HepG2 (cell line): ENCODE measurements around the gene STX8. TPM values are rescaled to one million over a fixed set of nuclear protein-coding genes. Genes with fewer than 3 reads are reported as not detected.
"Not testable (repeated sequence)": the region's sequence is repeated elsewhere in the genome, so short reads cannot be mapped to it uniquely, and the experiment has no call there.

Source experiments
- ATAC-seq: fragments of 200-7000 bp; cut with Tn5 transposase; 3 replicates; pipeline ENCODE4 v1.9.1; 2020; ENCODE audit warnings: mild to moderate bottlenecking, moderate library complexity
- BruUV-seq: library from RNA; stranded (reverse); fragments of 400-500 nt; replicated peaks from 2 replicates; lab custom pipeline; 2021; lab: Mats Ljungman, UMichigan
- CTCF ChIA-PET: fragments of 300-600 bp; formaldehyde crosslinking; extraction: SDS; loops from one replicate; lab custom pipeline; 2021; ENCODE audit warnings: low total read pairs, inconsistent platforms, low intra/inter-chr PET ratio; lab: Yijun Ruan, JAX
- POLR2A ChIA-PET: fragments of 350-600 bp; sonication (Branson Sonifier 250); formaldehyde crosslinking; loops from one replicate; lab custom pipeline; 2020; ENCODE audit warnings: antibody characterized with exemption, inconsistent platforms; lab: Yijun Ruan, JAX
- DNase-seq: peaks from one replicate; pipeline ENCODE4 v3.0.0-alpha.2; 2015; ENCODE audit warnings: low spot score
- FAIRE-seq: peaks from 3 replicates; lab custom pipeline; 2011; peaks lifted over from hg19 to GRCh38; lab: Jason Lieb, UNC
- H2AFZ ChIP-seq: one replicate; pipeline ENCODE4 v1.6.1; 2011; ENCODE audit warnings: low read length, inconsistent platforms
- H3K27ac ChIP-seq: fragments of 300-600 bp; 3 replicates; pipeline ENCODE4 v1.8.0; 2011; ENCODE audit warnings: mixed run types, mild to moderate bottlenecking, mixed read lengths, low read length, inconsistent platforms; ENCODE audit not compliant: insufficient read depth; ENCODE audit errors: extremely low read length
- H3K27me3 ChIP-seq, 2 experiments: fragments of 200-600 bp in 1 of 2; 2 replicates in 1 of 2; 3 replicates in 1 of 2; pipeline versions ENCODE4 v1.6.0 to v1.8.0; 2011; ENCODE audit warnings: low read length in 2 of 2, mild to moderate bottlenecking in 2 of 2, moderate library complexity in 2 of 2, inconsistent platforms in 1 of 2; ENCODE audit not compliant: insufficient read depth in 2 of 2, control insufficient read depth in 1 of 2
- H3K36me3 ChIP-seq, 2 experiments: fragments of 200-600 bp in 1 of 2; replicated peaks in 1 of 2; 2 replicates in 1 of 2; 3 replicates in 1 of 2; pipeline versions ENCODE4 v1.5.1 to v1.8.0; 2011; ENCODE audit warnings: low read length in 2 of 2, inconsistent platforms in 1 of 2; ENCODE audit not compliant: insufficient read depth in 2 of 2, control insufficient read depth in 1 of 2
- H3K4me1 ChIP-seq: 2 replicates; pipeline ENCODE4 v1.5.1; 2012; ENCODE audit warnings: low read length, inconsistent platforms; ENCODE audit not compliant: insufficient read depth
- H3K4me2 ChIP-seq: 2 replicates; pipeline ENCODE4 v1.6.0; 2011; ENCODE audit warnings: low read depth, low read length, inconsistent platforms
- H3K4me3 ChIP-seq, 3 experiments: fragments of 200-600 bp in 1 of 3; sonication (generic), shearing (Covaris generic) in 1 of 3; replicated peaks in 1 of 3; 2 replicates each; pipeline ENCODE4 v1.5.1; 2011 to 2016; ENCODE audit warnings: low read length in 3 of 3, inconsistent platforms in 2 of 3, low read depth in 2 of 3, mild to moderate bottlenecking in 2 of 3, control low read depth in 1 of 3, mixed read lengths in 1 of 3; ENCODE audit not compliant: insufficient read depth in 1 of 3
- H3K79me2 ChIP-seq: one replicate; pipeline ENCODE4 v1.6.1; 2011; ENCODE audit warnings: low read length, inconsistent platforms; ENCODE audit not compliant: insufficient read depth
- H3K9ac ChIP-seq: 2 replicates; pipeline ENCODE4 v1.6.0; 2011; ENCODE audit warnings: mild to moderate bottlenecking, low read depth, low read length, inconsistent platforms; ENCODE audit not compliant: insufficient read depth
- H3K9me3 ChIP-seq: 2 replicates; pipeline ENCODE4 v1.5.1; 2012; ENCODE audit warnings: mild to moderate bottlenecking, low read length
- H4K20me1 ChIP-seq: 2 replicates; pipeline ENCODE4 v1.6.0; 2011; ENCODE audit warnings: inconsistent platforms, mild to moderate bottlenecking, low read length, moderate library complexity; ENCODE audit not compliant: insufficient read depth
- ARID5B ChIP-seq: IDR thresholded peaks from 2 replicates; pipeline ENCODE4 v1.4.0; 2020; ENCODE audit warnings: mild to moderate bottlenecking, missing genetic modification reagents
- GFI1 ChIP-seq: sonication (generic); formaldehyde crosslinking; IDR thresholded peaks from 2 replicates; pipeline ENCODE4 v1.5.0; 2020; ENCODE audit warnings: missing genetic modification reagents, mild to moderate bottlenecking, borderline replicate concordance
- NR2F6 ChIP-seq, 2 experiments: IDR thresholded peaks; 2 replicates each; pipeline ENCODE4 v1.6.1; 2016; ENCODE audit warnings: antibody characterized with exemption in 1 of 2, mild to moderate bottlenecking in 1 of 2
- RARA ChIP-seq: IDR thresholded peaks from 2 replicates; pipeline ENCODE4 v1.6.1; 2016; ENCODE audit warnings: missing genetic modification reagents, missing compliant biosample characterization
- SALL1 ChIP-seq: sonication (generic); formaldehyde crosslinking; IDR thresholded peaks from 2 replicates; pipeline ENCODE4 v1.8.0; 2022; ENCODE audit warnings: mild to moderate bottlenecking, missing genetic modification reagents
- SKI ChIP-seq: fragments of 450-650 bp; IDR thresholded peaks from one replicate; pipeline ENCODE4 v1.6.1; 2018; ENCODE audit warnings: mild to moderate bottlenecking; ENCODE audit not compliant: partially characterized antibody
- TEAD3 ChIP-seq: optimal IDR thresholded peaks from 2 replicates; pipeline ENCODE3; 2016; ENCODE audit warnings: borderline replicate concordance
- ZNF362 ChIP-seq: sonication (generic); formaldehyde crosslinking; IDR thresholded peaks from 2 replicates; pipeline ENCODE4 v1.4.0; 2020; ENCODE audit warnings: missing genetic modification reagents, mild to moderate bottlenecking, borderline replicate concordance
- ZNF441 ChIP-seq: sonication (generic); formaldehyde crosslinking; IDR thresholded peaks from 2 replicates; pipeline ENCODE4 v1.7.0; 2021; ENCODE audit warnings: missing genetic modification reagents, borderline replicate concordance
- WGBS: methylation state at CpG from one replicate; pipeline ENCODE4 v1.1.6; 2017; ENCODE audit warnings: low lambda C conversion rate; 5-methylcytosine and 5-hydroxymethylcytosine counted together
- in situ Hi-C: cut with HindIII; loops from 2 replicates; pipeline ENCODE4 v1.10.0; 2017; ENCODE audit warnings: low pct_unique_long_range_greater_than_20kb; ENCODE audit not compliant: extremely low pct_ligation_motif_present
- intact Hi-C: fragments of 100-400 bp; cut with micrococcal nuclease; formaldehyde crosslinking; loops from one replicate; pipeline ENCODE4 v1.10.0; 2022; ENCODE audit not compliant: unreplicated experiment
- polyA plus RNA-seq, 8 experiments: library from polyadenylated mRNA; depleted of rRNA in 3 of 8; stranded (reverse) in 7 of 8; unstranded in 1 of 8; fragments of >200 nt; fragmentation: Illumina TruSeq in 4 of 8; extraction: Trizol in 4 of 8; gene quantifications; 2 replicates each; pipeline versions ENCODE4 v1.2.1 to v1.2.3, GENCODE V29; 2011 to 2016; ENCODE audit warnings: low read depth in 4 of 8, missing spikeins in 1 of 8, mixed read lengths in 1 of 8; ENCODE audit not compliant: insufficient read depth in 1 of 8
- total RNA-seq, 5 experiments: library from RNA; depleted of rRNA; stranded (reverse); fragments of >200 nt; fragmentation: Illumina TruSeq; extraction: Trizol; gene quantifications; 2 replicates each; pipeline ENCODE4 v1.2.3, GENCODE V29; 2016; ENCODE audit warnings: low read depth in 1 of 5
- TF ChIP-seq, protein P1 (sequence below): sonication (generic); formaldehyde crosslinking; IDR thresholded peaks from 2 replicates; pipeline ENCODE4 v1.5.0; 2020; ENCODE audit warnings: mild to moderate bottlenecking, missing genetic modification reagents

STX8 gene
- total and polyA plus RNA-seq, 2 of the 13 experiments (the other 11 are each of a cell fraction or from before 2014, with no cell fraction given): 36.4 to 53.6 TPM

DNA sequence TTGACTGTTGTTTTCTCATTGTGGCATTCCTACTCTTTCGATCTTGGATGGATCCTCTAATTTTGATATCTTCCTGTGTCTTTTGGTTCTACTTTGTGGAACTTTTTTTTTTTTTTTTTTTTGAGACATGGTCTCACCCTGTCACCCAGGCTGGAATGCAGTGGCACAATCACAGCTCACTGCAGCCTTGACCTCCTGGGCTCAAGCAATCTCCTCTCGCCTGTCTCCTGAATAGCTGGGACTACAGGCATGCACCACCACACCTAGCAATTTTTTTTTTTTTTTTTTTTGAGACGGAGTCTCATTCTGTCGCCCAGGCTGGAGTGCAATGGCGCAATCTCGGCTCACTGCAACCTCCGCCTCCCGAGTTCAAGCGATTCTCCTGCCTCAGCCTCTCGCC, 220.4 kb downstream of the STX8 start:
- H3K9me3 ChIP-seq; H4K20me1 ChIP-seq; intact Hi-C loops; H3K79me2 ChIP-seq; FAIRE-seq; H3K4me2 ChIP-seq; in situ Hi-C loops; H2AFZ ChIP-seq; H3K9ac ChIP-seq; H3K27me3 ChIP-seq; H3K36me3 ChIP-seq; BruUV-seq; H3K4me3 ChIP-seq; CTCF ChIA-PET; H3K27ac ChIP-seq; POLR2A ChIA-PET; TF ChIP-seq NR2F6 (IDR thresholded peaks at IDR 0.05): not testable (repeated sequence)
- peak; percentile 61; the same call in 2 of the 3 replicates for ATAC-seq
- peak; percentile 18 for DNase-seq
- H3K4me1 ChIP-seq: peaks cover 21% of the 10 kb centered on the region
- WGBS: 71% methylated on average over 10 of the region's 10 CpGs
- peak; percentile 59 for TF ChIP-seq RARA (CRISPR knock-in tag)
- peak; percentile 79 for TF ChIP-seq ZNF362 (CRISPR knock-in tag)
- TF ChIP-seq SALL1: peak; percentile 19; the same call in 1 of the 2 replicates
- peak; percentile 42; the same call in 1 of the 2 replicates for TF ChIP-seq ARID5B (CRISPR knock-in tag)
- TF ChIP-seq, protein P1, sequence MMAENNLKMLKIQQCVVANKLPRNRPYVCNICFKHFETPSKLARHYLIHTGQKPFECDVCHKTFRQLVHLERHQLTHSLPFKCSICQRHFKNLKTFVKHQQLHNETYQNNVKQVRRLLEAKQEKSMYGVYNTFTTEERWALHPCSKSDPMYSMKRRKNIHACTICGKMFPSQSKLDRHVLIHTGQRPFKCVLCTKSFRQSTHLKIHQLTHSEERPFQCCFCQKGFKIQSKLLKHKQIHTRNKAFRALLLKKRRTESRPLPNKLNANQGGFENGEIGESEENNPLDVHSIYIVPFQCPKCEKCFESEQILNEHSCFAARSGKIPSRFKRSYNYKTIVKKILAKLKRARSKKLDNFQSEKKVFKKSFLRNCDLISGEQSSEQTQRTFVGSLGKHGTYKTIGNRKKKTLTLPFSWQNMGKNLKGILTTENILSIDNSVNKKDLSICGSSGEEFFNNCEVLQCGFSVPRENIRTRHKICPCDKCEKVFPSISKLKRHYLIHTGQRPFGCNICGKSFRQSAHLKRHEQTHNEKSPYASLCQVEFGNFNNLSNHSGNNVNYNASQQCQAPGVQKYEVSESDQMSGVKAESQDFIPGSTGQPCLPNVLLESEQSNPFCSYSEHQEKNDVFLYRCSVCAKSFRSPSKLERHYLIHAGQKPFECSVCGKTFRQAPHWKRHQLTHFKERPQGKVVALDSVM (CRISPR knock-in tag): 0 out of 2 replicates have a peak, but pooled peaks have one; percentile 53
- 0 out of 2 replicates have a peak, but pooled peaks have one; percentile 43 for TF ChIP-seq ZNF441 (CRISPR knock-in tag)
- peak; percentile 47; the same call in 1 of the 2 replicates for TF ChIP-seq NR2F6 (CRISPR knock-in tag; IDR thresholded peaks at IDR 0.05)
- peak; percentile 68; the same call in 1 of the 2 replicates for TF ChIP-seq GFI1
- peak; percentile 70 for TF ChIP-seq TEAD3 (CRISPR knock-in tag)
- TF ChIP-seq SKI: peak; percentile 23
